OCI-LY3 (cell line): ENCODE results near the gene SSBP1.

Experiments used
- CTCF ChIP-seq: fragments of 200-600, 300-600 bp; sonication (generic); IDR thresholded peaks from 2 replicates; pipeline ENCODE4 v1.5.1; 2014; ENCODE audit warnings: antibody characterized with exemption, low read length, low read depth
- EZH2phosphoT487 ChIP-seq: fragments of 200-600 bp; shearing (Covaris generic); IDR thresholded peaks from 2 replicates; pipeline ENCODE4 v1.6.1; 2018; ENCODE audit warnings: antibody characterized with exemption, mixed run types, low read depth

DNA sequence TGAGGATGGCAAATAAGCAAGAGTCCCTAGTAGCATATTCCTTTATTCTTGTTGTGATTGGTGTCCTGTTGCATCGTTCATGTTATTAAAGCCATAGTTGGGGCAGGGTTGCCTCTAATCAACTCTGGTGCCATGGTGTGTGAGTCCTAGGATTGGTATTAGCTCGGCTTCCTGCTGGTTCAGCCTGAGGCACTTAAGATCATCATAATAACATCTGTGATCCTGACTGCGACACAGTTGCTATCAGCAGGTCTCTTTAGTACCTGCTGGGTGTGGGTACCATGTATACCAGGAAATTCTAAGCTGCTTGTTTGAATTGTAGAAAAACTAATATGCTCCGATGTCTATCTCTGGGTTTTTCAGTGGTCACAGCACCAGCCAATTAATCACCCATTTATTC, 28.4 kb upstream of the SSBP1 start:
- TF ChIP-seq EZH2phosphoT487 (no peak), CTCF (no peak)
